Measurements from ENCODE around the gene DDX41. TPM values are rescaled to one million over a fixed set of nuclear protein-coding genes. Genes with fewer than 3 reads are reported as not detected.

The DDX41 gene
- total RNA-seq, 1 donor from 2014 or later, result 60.7 TPM

- peaks cover 15% of the 10 kb centered on the region for H3K36me3 Mint-ChIP-seq
- peaks cover 37% of the 10 kb centered on the region for H3F3A ChIP-seq (ENCODE audit: low read depth)
- H3K4me3 Mint-ChIP-seq, result no peak overlapping the region
- peaks cover 39% of the 10 kb centered on the region for H3K4me1 Mint-ChIP-seq
- H3K36me3 ChIP-seq, result no peaks in the 10 kb centered on the region
- H3K4me1 ChIP-seq, result peaks cover 28% of the 10 kb centered on the region
- no peak overlapping the region for H3K9ac ChIP-seq
- peaks cover 95% of the 10 kb centered on the region for H4K20me1 ChIP-seq (ENCODE audit: low read depth)
- no peak overlapping the region for H3K27ac ChIP-seq
- H2AFZ ChIP-seq (replicated peaks), result no peak overlapping the region
- no peak overlapping the region for H3K27ac Mint-ChIP-seq
- H3K4me2 ChIP-seq, result no peak overlapping the region
- TF ChIP-seq, protein P1, sequence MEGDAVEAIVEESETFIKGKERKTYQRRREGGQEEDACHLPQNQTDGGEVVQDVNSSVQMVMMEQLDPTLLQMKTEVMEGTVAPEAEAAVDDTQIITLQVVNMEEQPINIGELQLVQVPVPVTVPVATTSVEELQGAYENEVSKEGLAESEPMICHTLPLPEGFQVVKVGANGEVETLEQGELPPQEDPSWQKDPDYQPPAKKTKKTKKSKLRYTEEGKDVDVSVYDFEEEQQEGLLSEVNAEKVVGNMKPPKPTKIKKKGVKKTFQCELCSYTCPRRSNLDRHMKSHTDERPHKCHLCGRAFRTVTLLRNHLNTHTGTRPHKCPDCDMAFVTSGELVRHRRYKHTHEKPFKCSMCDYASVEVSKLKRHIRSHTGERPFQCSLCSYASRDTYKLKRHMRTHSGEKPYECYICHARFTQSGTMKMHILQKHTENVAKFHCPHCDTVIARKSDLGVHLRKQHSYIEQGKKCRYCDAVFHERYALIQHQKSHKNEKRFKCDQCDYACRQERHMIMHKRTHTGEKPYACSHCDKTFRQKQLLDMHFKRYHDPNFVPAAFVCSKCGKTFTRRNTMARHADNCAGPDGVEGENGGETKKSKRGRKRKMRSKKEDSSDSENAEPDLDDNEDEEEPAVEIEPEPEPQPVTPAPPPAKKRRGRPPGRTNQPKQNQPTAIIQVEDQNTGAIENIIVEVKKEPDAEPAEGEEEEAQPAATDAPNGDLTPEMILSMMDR (IDR thresholded peaks at IDR 0.05), result no peak
- TF ChIP-seq EZH2phosphoT487 (IDR thresholded peaks at IDR 0.05), result no peak
- no peak for TF ChIP-seq EZH2 (IDR thresholded peaks at IDR 0.05)
- H3K9me3 ChIP-seq (ENCODE audit: low read depth), result no peaks in the 10 kb centered on the region
- DNase-seq (ENCODE audit: low spot score), result no peak
- peaks cover 93% of the 10 kb centered on the region for H3K79me2 ChIP-seq (ENCODE audit: low read depth)
- H3K27me3 Mint-ChIP-seq (ENCODE audit: insufficient read depth, low read depth), result no peaks in the 10 kb centered on the region
- no peaks in the 10 kb centered on the region for H3K27me3 ChIP-seq
- H3K4me3 ChIP-seq, result no peak overlapping the region
- H3K9me3 Mint-ChIP-seq, result no peaks in the 10 kb centered on the region
Observed at GRCh38 chr5:177546258-177546741, 29.5 kb upstream of the DDX41 start.

DNA sequence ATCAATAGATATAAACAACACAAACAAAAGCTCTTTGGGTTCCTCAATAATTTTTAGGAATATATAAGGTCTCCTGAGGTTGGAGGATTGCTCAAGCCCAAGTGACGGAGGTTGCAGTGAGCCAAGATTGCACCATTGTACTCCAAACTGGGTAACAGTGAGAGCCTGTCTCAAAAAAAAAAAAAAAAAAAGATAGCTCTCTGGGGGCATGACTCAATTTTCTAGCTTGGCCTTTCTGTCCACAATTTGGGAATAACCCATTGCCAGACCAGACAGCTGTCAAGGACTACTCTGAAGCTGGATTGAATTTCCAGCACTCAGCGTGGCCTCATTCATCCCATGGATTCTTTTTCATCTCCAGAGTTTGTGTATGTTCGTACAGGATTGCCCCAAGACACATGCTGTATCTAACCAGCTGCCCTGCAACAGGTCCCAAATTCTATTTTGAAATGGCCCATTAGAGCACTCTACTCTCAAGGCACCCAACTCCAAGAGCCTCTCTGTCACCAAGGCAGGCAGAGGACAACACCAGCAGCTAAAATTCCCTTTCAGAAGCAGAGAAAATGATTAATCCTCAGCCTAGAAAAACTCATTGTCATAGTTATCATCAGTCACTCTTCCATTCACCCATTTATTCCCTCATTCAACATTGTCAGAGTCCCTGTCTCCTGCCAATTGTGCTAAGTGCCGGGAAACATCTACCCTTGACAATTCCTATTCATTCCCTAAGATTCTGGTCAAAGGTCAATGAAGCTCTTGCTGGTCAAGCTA lies 28.9 kb upstream of the DDX41 start:
- no peak overlapping the region for H3K4me3 Mint-ChIP-seq
- no peaks in the 10 kb centered on the region for H3K27me3 Mint-ChIP-seq (ENCODE audit: insufficient read depth, low read depth)
- no peaks in the 10 kb centered on the region for H3K9me3 Mint-ChIP-seq
- H3K4me3 ChIP-seq, result no peak overlapping the region
- H3K36me3 Mint-ChIP-seq, result peaks cover 15% of the 10 kb centered on the region
- H3K4me1 ChIP-seq, result peaks cover 28% of the 10 kb centered on the region
- H4K20me1 ChIP-seq (ENCODE audit: low read depth), result peaks cover 95% of the 10 kb centered on the region
- no peak overlapping the region for H3K4me2 ChIP-seq
- H3K79me2 ChIP-seq (ENCODE audit: low read depth), result peaks cover 93% of the 10 kb centered on the region
- H3K36me3 ChIP-seq, result no peaks in the 10 kb centered on the region
- H3K27me3 ChIP-seq, result no peaks in the 10 kb centered on the region
- peaks cover 39% of the 10 kb centered on the region for H3K4me1 Mint-ChIP-seq
- peaks cover 37% of the 10 kb centered on the region for H3F3A ChIP-seq (ENCODE audit: low read depth)
- no peak overlapping the region for H3K27ac ChIP-seq
- DNase-seq (ENCODE audit: low spot score), result no peak
- TF ChIP-seq EZH2 (IDR thresholded peaks at IDR 0.05) (no peak), EZH2phosphoT487 (IDR thresholded peaks at IDR 0.05) (no peak)
- TF ChIP-seq, protein P1 (IDR thresholded peaks at IDR 0.05), result no peak
- no peaks in the 10 kb centered on the region for H3K9me3 ChIP-seq (ENCODE audit: low read depth)
- H3K9ac ChIP-seq, result no peak overlapping the region
- peak overlapping the region; percentile 36 for H3K27ac Mint-ChIP-seq
- no peak overlapping the region for H2AFZ ChIP-seq (replicated peaks)

DNA sequence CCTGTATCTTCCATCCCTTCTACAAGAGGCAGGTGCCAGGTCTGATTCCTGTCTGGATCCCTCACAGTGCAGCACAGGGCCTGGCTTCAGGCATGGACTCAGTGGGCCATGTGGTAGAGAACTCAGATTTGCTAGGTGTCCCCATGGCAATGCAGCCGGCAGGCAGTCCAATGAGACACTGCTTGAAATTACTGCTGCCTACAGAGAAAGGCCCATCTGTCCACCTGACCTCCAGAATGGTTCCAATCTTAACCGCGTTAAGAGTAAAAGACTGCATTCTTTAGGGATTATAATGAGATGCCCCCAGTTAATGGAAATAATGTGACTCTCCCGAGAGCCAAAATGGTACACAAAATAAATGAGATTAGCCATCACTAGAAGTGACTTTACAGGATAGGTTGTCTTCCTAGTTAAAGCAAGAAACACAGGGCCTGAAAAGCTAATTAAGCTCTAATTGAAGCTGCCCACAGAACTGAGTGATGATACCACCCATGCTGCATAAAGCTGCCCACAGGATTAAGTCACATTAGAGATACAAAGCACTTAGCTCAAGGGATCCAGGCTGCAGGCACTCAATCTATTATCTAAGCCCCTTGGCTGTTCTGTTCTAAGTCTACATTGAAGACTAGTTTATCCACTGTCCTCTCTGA lies 26.2 kb upstream of the DDX41 start:
- Histone ChIP-seq H3K9me3 (ENCODE audit: low read depth) (no peaks in the 10 kb centered on the region), H3K27ac (peak overlapping the region; percentile 33), H3K27me3 (no peaks in the 10 kb centered on the region), H3K79me2 (ENCODE audit: low read depth) (peaks cover 85% of the 10 kb centered on the region), H4K20me1 (ENCODE audit: low read depth) (peaks cover 97% of the 10 kb centered on the region), H3K4me1 (peaks cover 28% of the 10 kb centered on the region), H3K4me3 (peak overlapping the region; percentile 8), H3K4me2 (peak overlapping the region; percentile 72), H2AFZ (replicated peaks) (no peak overlapping the region), H3K36me3 (no peaks in the 10 kb centered on the region), H3F3A (ENCODE audit: low read depth) (peaks cover 37% of the 10 kb centered on the region), H3K9ac (no peak overlapping the region)
- H3K4me3 Mint-ChIP-seq, result no peak overlapping the region
- TF ChIP-seq, protein P1 (IDR thresholded peaks at IDR 0.05), result no peak
- TF ChIP-seq EZH2phosphoT487 (IDR thresholded peaks at IDR 0.05), result peak; percentile 91
- peak; percentile 77 for DNase-seq (ENCODE audit: low spot score)
- H3K27ac Mint-ChIP-seq, result no peak overlapping the region
- peaks cover 13% of the 10 kb centered on the region for H3K36me3 Mint-ChIP-seq
- peaks cover 41% of the 10 kb centered on the region for H3K4me1 Mint-ChIP-seq
- H3K27me3 Mint-ChIP-seq (ENCODE audit: insufficient read depth, low read depth), result no peaks in the 10 kb centered on the region
- no peaks in the 10 kb centered on the region for H3K9me3 Mint-ChIP-seq

All from neural progenitor cell (in vitro differentiated cells).